Endodermal cell (in vitro differentiated cells): ENCODE data around the gene TNFRSF4. TPM values are rescaled to one million over a fixed set of nuclear protein-coding genes. Genes with fewer than 3 reads are reported as not detected.

Experiments used
- DNase-seq: peaks from one replicate; pipeline ENCODE4 v3.0.0-alpha.2; 2017
- H3K27ac ChIP-seq: 2 replicates; pipeline ENCODE4 v1.5.1; 2013; ENCODE audit warnings: mild to moderate bottlenecking, low read depth, low read length, moderate library complexity
- H3K27me3 ChIP-seq: 2 replicates; pipeline ENCODE4 v1.6.1; 2013; ENCODE audit warnings: mild to moderate bottlenecking, low read length, moderate library complexity; ENCODE audit not compliant: insufficient read depth, control insufficient read depth, poor library complexity, severe bottlenecking
- H3K36me3 ChIP-seq: 2 replicates; pipeline ENCODE4 v1.7.0; 2013; ENCODE audit warnings: mild to moderate bottlenecking, low read length, moderate library complexity; ENCODE audit not compliant: control insufficient read depth, insufficient read depth
- H3K4me1 ChIP-seq: one replicate; pipeline ENCODE4 v1.7.0; 2013; ENCODE audit warnings: low read length; ENCODE audit not compliant: control insufficient read depth, insufficient read depth
- H3K4me3 ChIP-seq: 2 replicates; pipeline ENCODE4 v1.5.1; 2013; ENCODE audit warnings: mild to moderate bottlenecking, low read length, moderate library complexity
- H3K9ac ChIP-seq: 2 replicates; pipeline ENCODE4 v1.6.1; 2013; ENCODE audit warnings: mild to moderate bottlenecking, low read length, moderate library complexity; ENCODE audit not compliant: poor library complexity, severe bottlenecking; ENCODE audit errors: extremely low read depth
- H3K9me3 ChIP-seq: 2 replicates; pipeline ENCODE4 v1.6.1; 2013; ENCODE audit warnings: mild to moderate bottlenecking, low read length, moderate library complexity; ENCODE audit not compliant: control insufficient read depth
- H3K27ac Mint-ChIP-seq: 2 replicates; pipeline ENCODE4 v1.8.0; 2020; ENCODE audit warnings: mixed read lengths
- H3K27me3 Mint-ChIP-seq: 2 replicates; pipeline ENCODE4 v1.8.0; 2021; ENCODE audit warnings: mild to moderate bottlenecking, mixed read lengths; ENCODE audit not compliant: insufficient read depth
- H3K36me3 Mint-ChIP-seq: 2 replicates; pipeline ENCODE4 v1.8.0; 2020; ENCODE audit warnings: low read depth, mixed read lengths
- H3K4me1 Mint-ChIP-seq: 2 replicates; pipeline ENCODE4 v1.8.0; 2020; ENCODE audit warnings: mixed read lengths
- H3K4me3 Mint-ChIP-seq: 2 replicates; pipeline ENCODE4 v1.8.0; 2020; ENCODE audit warnings: mild to moderate bottlenecking, moderate library complexity, mixed read lengths
- H3K9me3 Mint-ChIP-seq: 2 replicates; pipeline ENCODE4 v1.8.0; 2020; ENCODE audit warnings: mild to moderate bottlenecking, mixed read lengths
- WGBS, 2 experiments: methylation state at CpG; one replicate each; pipeline versions ENCODE4 v1.1.5 to v1.1.7; 2013; ENCODE audit warnings: missing lambda C conversion rate in 2 of 2, mixed read lengths in 1 of 2; ENCODE audit not compliant: insufficient coverage in 1 of 2, insufficient read length in 1 of 2; 5-methylcytosine and 5-hydroxymethylcytosine counted together
- total RNA-seq, 2 donors: library from RNA; stranded (reverse); fragmentation: NEBNext Ultra II Directional in 1 of 2; extraction: Animal tissue kit (Norgen Biotek cat#: 25700) in 1 of 2; gene quantifications; 2 replicates in 1 of 2; 3 replicates in 1 of 2; pipeline ENCODE4 v1.2.1, GENCODE V29; 2021
- TF ChIP-seq, protein P1 (sequence below): fragments of 200-600 bp; sonication (generic); conservative IDR thresholded peaks from 2 replicates; pipeline ENCODE4 v1.5.0; 2021; ENCODE audit warnings: antibody characterized with exemption, mild to moderate bottlenecking

The TNFRSF4 gene
- total RNA-seq, 2 donors from 2014 or later: 0.20 TPM; not detected in 1

DNA sequence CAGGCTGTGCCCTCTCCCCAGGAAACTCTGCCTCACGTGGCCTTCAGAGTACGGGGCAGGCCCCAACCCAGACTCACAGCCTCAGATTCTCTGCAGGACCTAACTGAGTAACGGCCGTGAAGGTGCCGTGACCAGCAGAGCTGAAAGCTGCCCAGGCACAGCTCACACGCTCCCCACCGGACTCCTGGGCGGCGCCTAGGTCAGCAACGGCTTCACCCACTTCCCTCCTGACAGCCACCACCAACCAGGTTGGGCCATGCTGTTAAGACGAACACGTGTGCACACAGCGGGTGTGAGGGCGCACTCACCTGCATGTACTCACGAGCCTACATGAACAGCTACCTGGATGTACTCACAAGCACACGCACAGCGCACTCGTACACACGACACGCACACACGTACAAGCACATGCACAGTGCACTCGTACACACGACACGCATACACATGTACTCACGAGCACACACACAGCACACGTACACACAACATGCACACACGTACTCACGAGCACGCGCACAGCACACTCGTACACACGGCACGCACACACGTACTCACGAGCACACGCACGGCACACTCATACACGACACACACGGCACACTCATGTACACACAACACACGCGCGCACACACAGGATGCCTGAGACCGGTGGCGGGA, 8.7 kb upstream of the TNFRSF4 start:
- no peaks in the 10 kb centered on the region for H3K27me3 Mint-ChIP-seq
- no peak overlapping the region for H3K9ac ChIP-seq
- no peaks in the 10 kb centered on the region for H3K9me3 Mint-ChIP-seq
- peaks cover 32% of the 10 kb centered on the region for H3K36me3 ChIP-seq
- no peaks in the 10 kb centered on the region for H3K4me1 Mint-ChIP-seq
- peak overlapping the region; percentile 66 for H3K27ac Mint-ChIP-seq
- peaks cover 51% of the 10 kb centered on the region for H3K36me3 Mint-ChIP-seq
- H3K4me1 ChIP-seq: no peaks in the 10 kb centered on the region
- H3K27me3 ChIP-seq: no peaks in the 10 kb centered on the region
- DNase-seq: no peak
- H3K27ac ChIP-seq: no peak overlapping the region
- TF ChIP-seq, protein P1, sequence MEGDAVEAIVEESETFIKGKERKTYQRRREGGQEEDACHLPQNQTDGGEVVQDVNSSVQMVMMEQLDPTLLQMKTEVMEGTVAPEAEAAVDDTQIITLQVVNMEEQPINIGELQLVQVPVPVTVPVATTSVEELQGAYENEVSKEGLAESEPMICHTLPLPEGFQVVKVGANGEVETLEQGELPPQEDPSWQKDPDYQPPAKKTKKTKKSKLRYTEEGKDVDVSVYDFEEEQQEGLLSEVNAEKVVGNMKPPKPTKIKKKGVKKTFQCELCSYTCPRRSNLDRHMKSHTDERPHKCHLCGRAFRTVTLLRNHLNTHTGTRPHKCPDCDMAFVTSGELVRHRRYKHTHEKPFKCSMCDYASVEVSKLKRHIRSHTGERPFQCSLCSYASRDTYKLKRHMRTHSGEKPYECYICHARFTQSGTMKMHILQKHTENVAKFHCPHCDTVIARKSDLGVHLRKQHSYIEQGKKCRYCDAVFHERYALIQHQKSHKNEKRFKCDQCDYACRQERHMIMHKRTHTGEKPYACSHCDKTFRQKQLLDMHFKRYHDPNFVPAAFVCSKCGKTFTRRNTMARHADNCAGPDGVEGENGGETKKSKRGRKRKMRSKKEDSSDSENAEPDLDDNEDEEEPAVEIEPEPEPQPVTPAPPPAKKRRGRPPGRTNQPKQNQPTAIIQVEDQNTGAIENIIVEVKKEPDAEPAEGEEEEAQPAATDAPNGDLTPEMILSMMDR: no peak
- 95 to 96% methylated on average over 44 of the region's 44 CpGs for WGBS, 2 experiments
- no peak overlapping the region for H3K4me3 ChIP-seq
- H3K9me3 ChIP-seq: no peaks in the 10 kb centered on the region
- H3K4me3 Mint-ChIP-seq: no peak overlapping the region

DNA sequence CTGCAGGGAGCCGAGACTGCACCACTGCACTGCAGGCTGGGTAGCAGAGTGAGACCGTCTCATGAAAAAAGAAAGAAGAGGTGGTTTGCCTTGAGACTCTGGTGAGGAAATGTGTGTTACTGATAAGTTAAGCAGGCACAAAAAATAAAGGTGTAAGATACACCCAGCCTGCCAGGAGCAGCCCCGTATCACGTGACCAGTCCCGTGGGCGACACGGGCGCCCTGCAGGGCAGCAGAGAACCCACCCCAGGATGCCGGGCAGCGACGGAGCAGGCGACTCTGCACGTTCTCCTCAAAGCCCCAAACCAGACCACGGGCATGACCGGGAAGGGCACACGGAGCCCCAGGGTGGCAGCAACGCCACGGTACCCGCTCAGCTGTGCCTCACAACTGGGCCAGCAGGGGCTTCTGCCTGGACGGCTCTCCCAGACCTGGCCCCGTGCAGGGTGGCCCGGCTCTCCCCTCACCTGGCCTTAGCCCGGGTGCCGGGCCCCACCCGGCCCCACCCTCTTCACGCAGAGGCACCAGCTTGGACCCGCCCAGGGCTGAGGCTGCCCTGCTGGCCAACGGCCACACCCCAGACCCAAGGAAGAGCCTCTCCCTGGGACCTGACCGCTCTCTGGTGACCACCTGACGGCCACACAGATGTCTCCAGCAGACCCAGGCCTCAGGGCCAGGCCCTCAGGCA, 8.1 kb upstream of the TNFRSF4 start:
- no peak overlapping the region for H3K4me3 Mint-ChIP-seq
- H3K27me3 ChIP-seq: no peaks in the 10 kb centered on the region
- no peaks in the 10 kb centered on the region for H3K9me3 Mint-ChIP-seq
- WGBS, 2 experiments: 95 to 98% methylated on average over 18 to 30 of the region's 30 CpGs
- H3K4me1 ChIP-seq: no peaks in the 10 kb centered on the region
- no peak overlapping the region for H3K27ac ChIP-seq
- no peaks in the 10 kb centered on the region for H3K4me1 Mint-ChIP-seq
- H3K36me3 ChIP-seq: peaks cover 32% of the 10 kb centered on the region
- H3K36me3 Mint-ChIP-seq: peaks cover 52% of the 10 kb centered on the region
- no peaks in the 10 kb centered on the region for H3K27me3 Mint-ChIP-seq
- H3K9ac ChIP-seq: no peak overlapping the region
- no peak for DNase-seq
- no peak overlapping the region for H3K4me3 ChIP-seq
- no peak overlapping the region for H3K27ac Mint-ChIP-seq
- TF ChIP-seq, protein P1: no peak
- no peaks in the 10 kb centered on the region for H3K9me3 ChIP-seq

DNA sequence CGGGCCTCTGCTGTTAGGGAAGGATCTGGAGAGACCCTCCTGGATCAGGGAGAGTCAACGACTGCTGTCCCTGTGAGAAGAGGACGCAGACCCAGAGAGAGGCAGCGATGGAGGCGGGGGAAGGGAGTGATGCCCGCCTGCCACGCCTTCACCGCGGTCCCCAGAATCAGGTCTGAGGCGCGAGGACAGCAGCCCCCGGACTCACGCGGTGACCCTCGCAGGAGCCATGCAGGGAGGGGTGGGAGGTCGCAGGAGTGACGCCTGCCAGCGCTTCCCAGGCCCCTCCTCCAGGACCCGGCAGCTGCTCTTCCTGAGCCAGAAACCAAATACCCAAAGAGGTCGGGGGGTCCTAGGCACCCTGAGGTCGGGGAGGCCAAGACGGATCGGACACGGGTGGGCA, 6.2 kb upstream of the TNFRSF4 start:
- DNase-seq: no peak
- Histone ChIP-seq H3K27me3 (no peaks in the 10 kb centered on the region), H3K4me1 (no peaks in the 10 kb centered on the region), H3K36me3 (peaks cover 38% of the 10 kb centered on the region), H3K4me3 (no peak overlapping the region), H3K27ac (no peak overlapping the region), H3K9ac (no peak overlapping the region), H3K9me3 (no peaks in the 10 kb centered on the region)
- TF ChIP-seq, protein P1: no peak
- Mint-ChIP-seq H3K36me3 (peaks cover 44% of the 10 kb centered on the region), H3K4me3 (no peak overlapping the region), H3K4me1 (no peaks in the 10 kb centered on the region), H3K27ac (no peak overlapping the region), H3K9me3 (no peaks in the 10 kb centered on the region), H3K27me3 (no peaks in the 10 kb centered on the region)
- 93 to 97% methylated on average over 15 to 24 of the region's 24 CpGs for WGBS, 2 experiments
